Astrocyte of the spinal cord (primary cell): Measurements from ENCODE around the gene TXNDC2.

Experiments
- DNase-seq: peaks from one replicate; pipeline ENCODE4 v3.0.0; 2011; ENCODE audit warnings: low read depth, low spot score
- H3K4me3 ChIP-seq: 2 replicates; pipeline ENCODE4 v1.5.1; 2011; ENCODE audit warnings: low read depth, mild to moderate bottlenecking, low read length, moderate library complexity
- in situ Hi-C: cut with HindIII; loops from 2 replicates; pipeline ENCODE4 v1.10.0; 2017; ENCODE audit warnings: low sequenced_read_pairs
- TF ChIP-seq, protein P1 (sequence below): IDR thresholded peaks from 2 replicates; pipeline ENCODE4 v1.5.1; 2012; ENCODE audit warnings: low read depth, mild to moderate bottlenecking, low read length, inconsistent platforms

TXNDC2 gene

DNA sequence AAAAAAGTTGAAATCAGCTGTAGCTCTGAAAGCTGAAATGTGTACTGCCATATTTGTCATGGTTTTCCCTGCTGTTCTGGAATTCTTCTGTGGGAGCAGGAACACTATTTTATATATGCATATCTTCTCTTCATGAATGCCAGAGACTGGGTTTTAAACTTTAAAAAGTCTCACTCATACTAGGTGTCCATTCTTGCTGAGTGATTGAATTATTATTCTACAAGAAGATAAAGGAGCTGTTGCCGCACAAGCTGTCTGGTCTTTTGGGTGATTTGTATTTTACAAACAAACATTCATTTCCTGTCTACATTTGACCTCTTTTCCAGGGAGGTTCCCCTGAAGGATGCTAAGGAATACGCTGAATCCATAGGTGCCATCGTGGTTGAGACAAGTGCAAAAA, 40.5 kb upstream of the TXNDC2 start:
- in situ Hi-C loops: no loop called here
- TF ChIP-seq, protein P1, sequence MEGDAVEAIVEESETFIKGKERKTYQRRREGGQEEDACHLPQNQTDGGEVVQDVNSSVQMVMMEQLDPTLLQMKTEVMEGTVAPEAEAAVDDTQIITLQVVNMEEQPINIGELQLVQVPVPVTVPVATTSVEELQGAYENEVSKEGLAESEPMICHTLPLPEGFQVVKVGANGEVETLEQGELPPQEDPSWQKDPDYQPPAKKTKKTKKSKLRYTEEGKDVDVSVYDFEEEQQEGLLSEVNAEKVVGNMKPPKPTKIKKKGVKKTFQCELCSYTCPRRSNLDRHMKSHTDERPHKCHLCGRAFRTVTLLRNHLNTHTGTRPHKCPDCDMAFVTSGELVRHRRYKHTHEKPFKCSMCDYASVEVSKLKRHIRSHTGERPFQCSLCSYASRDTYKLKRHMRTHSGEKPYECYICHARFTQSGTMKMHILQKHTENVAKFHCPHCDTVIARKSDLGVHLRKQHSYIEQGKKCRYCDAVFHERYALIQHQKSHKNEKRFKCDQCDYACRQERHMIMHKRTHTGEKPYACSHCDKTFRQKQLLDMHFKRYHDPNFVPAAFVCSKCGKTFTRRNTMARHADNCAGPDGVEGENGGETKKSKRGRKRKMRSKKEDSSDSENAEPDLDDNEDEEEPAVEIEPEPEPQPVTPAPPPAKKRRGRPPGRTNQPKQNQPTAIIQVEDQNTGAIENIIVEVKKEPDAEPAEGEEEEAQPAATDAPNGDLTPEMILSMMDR: no peak
- no peak overlapping the region for H3K4me3 ChIP-seq
- DNase-seq: peak; percentile 41

DNA sequence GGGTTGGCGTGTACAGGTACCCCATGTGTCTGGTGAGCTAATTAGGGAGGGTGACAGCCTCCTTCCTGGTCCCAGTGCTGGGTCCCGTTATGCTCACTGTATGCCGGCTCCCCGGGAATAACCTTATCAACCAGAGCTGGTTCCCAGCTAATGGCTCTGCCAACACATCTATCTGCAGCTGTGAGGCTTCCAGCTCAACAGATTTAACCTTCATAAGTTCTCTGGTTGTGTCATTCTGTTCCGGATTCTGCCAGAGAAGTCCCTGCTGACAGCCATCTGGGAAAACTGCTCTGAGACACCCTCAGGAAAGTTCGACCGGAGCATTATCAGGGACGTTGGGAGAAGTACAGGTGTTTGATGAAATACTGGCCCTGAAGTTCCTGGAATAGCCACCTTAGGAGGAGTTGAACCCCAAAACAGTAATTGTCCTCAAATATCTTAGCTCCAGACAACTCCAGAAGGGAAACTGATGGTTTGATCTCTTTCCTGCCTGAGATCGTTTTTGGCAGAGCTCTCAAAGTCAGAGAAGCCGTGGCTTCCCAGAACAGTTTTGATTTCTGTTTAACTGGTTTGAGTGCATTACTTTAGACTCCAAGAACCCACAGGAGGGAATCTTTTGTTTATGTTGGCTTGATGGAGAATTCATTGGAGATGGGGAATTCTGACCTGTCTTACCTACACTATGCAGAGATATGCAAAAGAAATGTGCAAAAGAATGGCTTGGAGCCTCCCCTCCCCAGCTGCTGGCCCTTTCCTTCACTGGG, 39.4 kb upstream of the TXNDC2 start:
- DNase-seq: peak; percentile 69
- in situ Hi-C loops: no loop called here

DNA sequence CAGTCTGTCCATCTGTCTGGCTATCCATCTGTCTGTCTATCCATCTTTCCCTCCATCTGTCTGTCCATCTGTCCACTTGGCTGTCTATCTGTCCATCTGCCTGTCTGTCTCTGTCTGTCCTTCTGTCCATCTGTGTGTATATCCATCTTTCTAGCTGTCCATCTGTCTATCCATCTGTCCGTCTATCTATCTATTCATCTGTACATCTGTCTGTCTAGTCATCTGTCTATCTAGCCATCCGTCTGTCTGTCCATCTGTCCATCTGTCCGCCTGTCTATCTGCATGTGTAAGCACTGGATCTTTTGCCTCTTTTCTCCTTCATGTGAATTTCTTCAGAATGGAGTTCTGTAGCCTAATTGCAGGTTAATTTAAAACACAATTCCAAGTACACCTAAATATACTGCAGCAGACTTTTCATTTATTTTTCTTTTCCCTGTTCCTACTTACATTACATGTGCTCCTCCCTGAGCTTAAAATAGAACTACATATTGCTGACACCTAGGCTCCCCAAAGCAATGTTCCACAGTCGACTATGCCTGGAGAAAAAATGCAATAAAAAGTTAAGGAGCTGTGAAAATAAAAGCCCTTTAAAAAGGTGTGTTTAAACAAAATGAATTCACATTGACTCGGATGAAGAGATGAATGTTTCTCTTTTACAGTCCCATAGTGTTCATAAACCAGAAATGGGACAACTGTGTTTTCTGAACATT, 37.4 kb upstream of the TXNDC2 start:
- no peak for DNase-seq
- in situ Hi-C loops: no loop called here
- TF ChIP-seq, protein P1: no peak
- no peak overlapping the region for H3K4me3 ChIP-seq

More for the DNA sequence above, 39.4 kb upstream of the TXNDC2 start:
- H3K4me3 ChIP-seq: no peak overlapping the region
- TF ChIP-seq, protein P1: no peak

DNA sequence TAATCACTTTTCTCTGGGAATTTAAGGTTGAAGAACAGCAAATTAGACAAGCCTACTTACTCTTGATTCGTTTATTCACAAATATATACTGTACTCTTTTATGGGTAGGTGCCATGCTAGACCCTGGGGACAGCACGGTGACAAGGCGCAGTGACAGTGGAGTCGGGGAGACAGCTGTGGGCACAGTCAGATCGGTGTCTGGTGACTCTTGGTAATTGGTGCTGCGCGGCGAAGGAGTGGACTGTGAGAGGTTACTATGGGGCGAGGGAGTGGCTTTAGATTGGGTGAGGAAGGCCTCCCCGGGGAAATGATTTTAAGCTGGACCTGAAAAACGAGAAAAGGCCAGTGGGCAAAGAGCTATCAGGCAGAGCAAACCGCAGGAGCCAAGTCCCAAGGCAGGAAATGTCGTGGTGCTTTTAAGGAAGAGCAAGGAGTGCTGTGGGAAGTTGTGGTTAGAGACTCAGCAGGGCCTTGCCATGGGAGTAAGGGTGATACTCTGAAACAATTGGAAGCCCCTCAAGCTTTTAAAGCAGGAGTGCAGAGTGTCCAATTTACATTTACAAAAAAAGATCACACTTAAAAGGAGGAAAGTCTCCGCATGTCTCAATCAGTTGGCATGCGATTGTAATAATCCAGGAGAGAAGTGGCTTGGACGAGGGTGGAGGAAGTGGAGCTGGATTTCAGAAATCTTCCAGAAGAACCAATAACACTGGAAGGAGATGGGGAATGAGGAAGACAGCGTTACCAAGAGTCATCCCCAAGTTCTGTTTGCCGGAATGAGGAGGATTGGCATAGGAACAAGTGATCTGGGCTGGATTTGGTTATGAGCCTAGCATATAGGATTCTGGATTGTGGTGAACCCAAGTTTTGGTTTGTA, 36.1 kb upstream of the TXNDC2 start:
- no peak for DNase-seq

DNA sequence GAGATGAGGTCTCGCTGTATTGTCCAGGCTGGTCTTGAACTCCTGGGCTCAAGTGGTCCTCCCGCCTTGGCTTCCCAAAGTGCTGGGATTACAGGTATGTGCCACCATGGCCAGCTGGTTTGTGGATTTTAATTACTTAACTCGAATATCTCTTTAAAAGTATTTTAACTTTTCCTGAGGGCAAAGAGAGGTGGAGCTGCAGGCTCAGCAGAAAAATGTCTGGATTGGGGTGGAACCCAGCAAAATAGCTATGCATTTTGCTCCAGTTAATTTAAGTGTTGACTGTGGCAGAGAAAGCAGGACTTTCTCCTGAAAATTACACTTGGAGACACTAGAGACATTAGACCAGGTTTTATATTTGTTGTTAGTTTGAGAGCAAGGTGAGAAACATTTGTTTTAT, 35.5 kb upstream of the TXNDC2 start:
- no peak overlapping the region for H3K4me3 ChIP-seq
- in situ Hi-C loops: no loop called here
- no peak for DNase-seq

More for the DNA sequence above, 36.1 kb upstream of the TXNDC2 start:
- in situ Hi-C loops: no loop called here
- H3K4me3 ChIP-seq: no peak overlapping the region
- TF ChIP-seq, protein P1: no peak

DNA sequence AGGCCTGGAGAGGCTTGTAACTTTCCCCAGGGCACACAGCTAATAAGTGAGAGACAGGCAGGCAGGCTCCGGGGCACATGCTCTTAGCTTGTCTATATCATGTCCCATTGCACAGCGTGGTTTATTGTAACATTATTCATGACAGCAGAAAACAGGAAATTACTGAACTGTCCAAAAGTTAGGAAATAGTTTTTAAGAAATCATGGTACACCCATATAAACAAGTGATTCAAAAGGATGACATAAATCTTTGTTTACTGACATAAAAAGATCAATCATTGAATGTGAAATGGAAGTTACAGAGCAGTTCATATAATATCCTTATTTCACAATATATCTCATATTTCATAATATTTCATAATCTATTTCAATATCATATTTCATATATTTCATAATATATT, 34.3 kb upstream of the TXNDC2 start:
- TF ChIP-seq, protein P1: no peak
- DNase-seq: no peak
- H3K4me3 ChIP-seq: no peak overlapping the region
- in situ Hi-C loops: no loop called here

More for the DNA sequence above, 35.5 kb upstream of the TXNDC2 start:
- TF ChIP-seq, protein P1: no peak
